ENCODE results near the gene NCDN. TPM values are rescaled to one million over a fixed set of nuclear protein-coding genes. Genes with fewer than 3 reads are reported as not detected.

Gene NCDN, protein sequence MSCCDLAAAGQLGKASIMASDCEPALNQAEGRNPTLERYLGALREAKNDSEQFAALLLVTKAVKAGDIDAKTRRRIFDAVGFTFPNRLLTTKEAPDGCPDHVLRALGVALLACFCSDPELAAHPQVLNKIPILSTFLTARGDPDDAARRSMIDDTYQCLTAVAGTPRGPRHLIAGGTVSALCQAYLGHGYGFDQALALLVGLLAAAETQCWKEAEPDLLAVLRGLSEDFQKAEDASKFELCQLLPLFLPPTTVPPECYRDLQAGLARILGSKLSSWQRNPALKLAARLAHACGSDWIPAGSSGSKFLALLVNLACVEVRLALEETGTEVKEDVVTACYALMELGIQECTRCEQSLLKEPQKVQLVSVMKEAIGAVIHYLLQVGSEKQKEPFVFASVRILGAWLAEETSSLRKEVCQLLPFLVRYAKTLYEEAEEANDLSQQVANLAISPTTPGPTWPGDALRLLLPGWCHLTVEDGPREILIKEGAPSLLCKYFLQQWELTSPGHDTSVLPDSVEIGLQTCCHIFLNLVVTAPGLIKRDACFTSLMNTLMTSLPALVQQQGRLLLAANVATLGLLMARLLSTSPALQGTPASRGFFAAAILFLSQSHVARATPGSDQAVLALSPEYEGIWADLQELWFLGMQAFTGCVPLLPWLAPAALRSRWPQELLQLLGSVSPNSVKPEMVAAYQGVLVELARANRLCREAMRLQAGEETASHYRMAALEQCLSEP
- total RNA-seq = 25.9 and 30.0 TPM in 2 replicates

DNA sequence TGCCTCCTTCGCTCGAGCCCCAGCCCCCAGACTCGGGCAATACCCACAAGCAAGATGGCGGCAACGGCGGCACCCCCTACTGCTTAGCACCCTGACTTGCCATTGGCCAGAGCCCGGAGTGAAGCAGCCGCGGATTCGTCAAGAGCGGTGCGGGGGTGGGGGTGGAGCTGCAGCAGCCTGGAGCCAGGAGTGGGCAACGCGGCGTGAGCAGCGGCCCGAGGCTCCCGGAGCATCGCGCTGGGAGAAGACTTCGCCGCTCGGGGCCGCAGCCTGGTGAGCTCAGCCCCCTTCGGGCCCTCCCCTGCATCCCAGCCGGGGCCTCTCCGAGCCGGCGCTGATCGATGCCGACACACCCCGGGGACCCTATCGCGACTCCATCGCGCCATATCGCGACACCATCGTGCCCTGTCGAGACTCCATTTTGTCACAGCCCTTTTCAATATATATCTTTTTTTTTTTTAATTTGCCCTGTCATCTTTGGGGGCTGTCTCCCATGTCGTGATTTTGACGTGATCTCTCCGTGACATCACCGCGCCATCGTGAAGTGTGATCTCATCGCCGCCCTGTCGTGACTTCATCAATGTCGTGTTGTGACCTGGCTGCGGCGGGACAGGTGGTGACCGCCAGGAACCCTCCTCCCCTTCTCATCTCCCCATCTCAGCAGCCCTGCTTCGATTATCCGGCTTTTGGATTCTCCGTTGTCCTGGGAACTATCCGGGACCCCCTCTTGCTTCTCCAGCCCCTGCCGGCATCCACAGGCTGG, at the start of gene NCDN:
TSS of gene NCDN (plus strand) at position 189 of the 763 bp plus-strand sequence. CDS start at position 581, 392 bp downstream.
- peaks cover 52% of the 10 kb centered on the region for H3K79me2 ChIP-seq (ENCODE audit: insufficient read depth, low read length)
- H3K4me2 ChIP-seq (ENCODE audit: insufficient read depth, low read length) = peak within 1 kb of the TSS; percentile 88
- no peaks in the 10 kb centered on the region for H3K27me3 ChIP-seq (ENCODE audit: insufficient read depth, low read length)
- peaks cover 54% of the 10 kb centered on the region for H4K20me1 ChIP-seq (ENCODE audit: insufficient read depth, low read length)
- peak within 1 kb of the TSS; percentile 80 for H3K27ac ChIP-seq (ENCODE audit: low read depth, low read length)
- DNase-seq (ENCODE audit: insufficient read length, low spot score, missing footprints) = peak; percentile 99
- peak within 1 kb of the TSS; percentile 80 for H3K4me3 ChIP-seq (ENCODE audit: insufficient read depth, low read length)
- H2AFZ ChIP-seq (ENCODE audit: low read length) = peak within 1 kb of the TSS; percentile 91
- H3K9me3 ChIP-seq (ENCODE audit: low read depth, low read length) = no peaks in the 10 kb centered on the region
- peaks cover 15% of the 10 kb centered on the region for H3K36me3 ChIP-seq (ENCODE audit: insufficient read depth, low read length)
- H3K4me1 ChIP-seq (ENCODE audit: insufficient read depth, low read length) = peaks cover 48% of the 10 kb centered on the region
- TF ChIP-seq, protein P1, sequence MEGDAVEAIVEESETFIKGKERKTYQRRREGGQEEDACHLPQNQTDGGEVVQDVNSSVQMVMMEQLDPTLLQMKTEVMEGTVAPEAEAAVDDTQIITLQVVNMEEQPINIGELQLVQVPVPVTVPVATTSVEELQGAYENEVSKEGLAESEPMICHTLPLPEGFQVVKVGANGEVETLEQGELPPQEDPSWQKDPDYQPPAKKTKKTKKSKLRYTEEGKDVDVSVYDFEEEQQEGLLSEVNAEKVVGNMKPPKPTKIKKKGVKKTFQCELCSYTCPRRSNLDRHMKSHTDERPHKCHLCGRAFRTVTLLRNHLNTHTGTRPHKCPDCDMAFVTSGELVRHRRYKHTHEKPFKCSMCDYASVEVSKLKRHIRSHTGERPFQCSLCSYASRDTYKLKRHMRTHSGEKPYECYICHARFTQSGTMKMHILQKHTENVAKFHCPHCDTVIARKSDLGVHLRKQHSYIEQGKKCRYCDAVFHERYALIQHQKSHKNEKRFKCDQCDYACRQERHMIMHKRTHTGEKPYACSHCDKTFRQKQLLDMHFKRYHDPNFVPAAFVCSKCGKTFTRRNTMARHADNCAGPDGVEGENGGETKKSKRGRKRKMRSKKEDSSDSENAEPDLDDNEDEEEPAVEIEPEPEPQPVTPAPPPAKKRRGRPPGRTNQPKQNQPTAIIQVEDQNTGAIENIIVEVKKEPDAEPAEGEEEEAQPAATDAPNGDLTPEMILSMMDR (IDR thresholded peaks at IDR 0.05; ENCODE audit: extremely low read depth, low read depth, low read length) = no peak

DNA sequence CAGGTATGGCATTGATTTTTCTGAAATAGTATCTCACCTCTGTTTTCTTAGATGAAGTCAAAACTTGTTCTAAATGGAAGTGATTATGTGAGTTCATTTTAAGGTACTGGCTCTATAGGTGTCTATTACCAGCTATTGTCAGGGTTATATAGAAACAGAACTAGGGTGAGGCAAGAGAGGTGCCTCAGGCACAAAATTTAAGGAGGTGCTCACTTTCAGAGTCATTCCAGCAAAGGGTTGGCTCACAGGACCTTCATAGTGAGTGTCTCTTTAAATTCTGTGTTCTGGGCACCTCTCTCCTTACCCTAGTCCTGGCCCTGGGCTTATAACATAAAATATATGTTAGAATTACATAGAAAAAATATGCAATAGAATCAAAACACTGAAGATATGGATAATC, 49.7 kb upstream of the NCDN start:
- Histone ChIP-seq H3K9me3 (ENCODE audit: low read depth, low read length) (no peaks in the 10 kb centered on the region), H3K27ac (ENCODE audit: low read depth, low read length) (no peak overlapping the region), H3K27me3 (ENCODE audit: insufficient read depth, low read length) (no peaks in the 10 kb centered on the region), H3K4me1 (ENCODE audit: insufficient read depth, low read length) (peaks cover 16% of the 10 kb centered on the region), H2AFZ (ENCODE audit: low read length) (no peak overlapping the region), H3K79me2 (ENCODE audit: insufficient read depth, low read length) (peaks cover 31% of the 10 kb centered on the region), H4K20me1 (ENCODE audit: insufficient read depth, low read length) (peaks cover 60% of the 10 kb centered on the region), H3K4me2 (ENCODE audit: insufficient read depth, low read length) (no peak overlapping the region), H3K4me3 (ENCODE audit: insufficient read depth, low read length) (no peak overlapping the region), H3K36me3 (ENCODE audit: insufficient read depth, low read length) (no peaks in the 10 kb centered on the region)
- TF ChIP-seq, protein P1 (IDR thresholded peaks at IDR 0.05; ENCODE audit: extremely low read depth, low read depth, low read length) = no peak
- no peak for DNase-seq (ENCODE audit: insufficient read length, low spot score, missing footprints)

DNA sequence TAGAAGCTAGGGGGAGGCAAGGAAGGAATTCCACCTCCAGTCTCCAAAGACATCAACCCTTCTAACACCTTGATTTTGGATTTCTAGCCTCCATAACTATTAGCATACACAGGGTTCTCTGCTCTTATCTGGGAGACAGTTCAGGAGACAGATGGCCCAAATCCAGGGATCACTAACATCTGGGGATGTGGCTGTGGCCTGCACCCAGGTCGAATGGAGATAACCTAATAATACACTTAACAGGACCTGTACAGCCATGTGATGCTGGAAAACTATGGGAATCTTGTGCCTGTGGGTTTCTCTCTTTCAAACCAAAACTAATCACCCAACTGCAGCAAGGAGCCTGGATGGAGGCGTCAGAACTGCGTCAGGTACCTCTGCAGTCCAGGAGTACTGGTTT, 48.0 kb upstream of the NCDN start:
- Histone ChIP-seq H2AFZ (ENCODE audit: low read length) (no peak overlapping the region), H3K79me2 (ENCODE audit: insufficient read depth, low read length) (peaks cover 36% of the 10 kb centered on the region), H3K27me3 (ENCODE audit: insufficient read depth, low read length) (no peaks in the 10 kb centered on the region), H4K20me1 (ENCODE audit: insufficient read depth, low read length) (peaks cover 62% of the 10 kb centered on the region), H3K4me3 (ENCODE audit: insufficient read depth, low read length) (no peak overlapping the region), H3K36me3 (ENCODE audit: insufficient read depth, low read length) (no peaks in the 10 kb centered on the region), H3K27ac (ENCODE audit: low read depth, low read length) (no peak overlapping the region), H3K9me3 (ENCODE audit: low read depth, low read length) (no peaks in the 10 kb centered on the region), H3K4me1 (ENCODE audit: insufficient read depth, low read length) (peaks cover 16% of the 10 kb centered on the region), H3K4me2 (ENCODE audit: insufficient read depth, low read length) (no peak overlapping the region)
- DNase-seq (ENCODE audit: insufficient read length, low spot score, missing footprints) = no peak
- TF ChIP-seq, protein P1 (IDR thresholded peaks at IDR 0.05; ENCODE audit: extremely low read depth, low read depth, low read length) = no peak

Data from osteoblast (primary cell).